ENCODE results near the gene DDX21. TPM values are rescaled to one million over a fixed set of nuclear protein-coding genes. Genes with fewer than 3 reads are reported as not detected.
"Not testable (repeated sequence)": the region's sequence is repeated elsewhere in the genome, so short reads cannot be mapped to it uniquely, and the experiment has no call there.

The DDX21 gene
- total RNA-seq: 10 to 100 TPM; 63.8 to 65.1 TPM

DNA sequence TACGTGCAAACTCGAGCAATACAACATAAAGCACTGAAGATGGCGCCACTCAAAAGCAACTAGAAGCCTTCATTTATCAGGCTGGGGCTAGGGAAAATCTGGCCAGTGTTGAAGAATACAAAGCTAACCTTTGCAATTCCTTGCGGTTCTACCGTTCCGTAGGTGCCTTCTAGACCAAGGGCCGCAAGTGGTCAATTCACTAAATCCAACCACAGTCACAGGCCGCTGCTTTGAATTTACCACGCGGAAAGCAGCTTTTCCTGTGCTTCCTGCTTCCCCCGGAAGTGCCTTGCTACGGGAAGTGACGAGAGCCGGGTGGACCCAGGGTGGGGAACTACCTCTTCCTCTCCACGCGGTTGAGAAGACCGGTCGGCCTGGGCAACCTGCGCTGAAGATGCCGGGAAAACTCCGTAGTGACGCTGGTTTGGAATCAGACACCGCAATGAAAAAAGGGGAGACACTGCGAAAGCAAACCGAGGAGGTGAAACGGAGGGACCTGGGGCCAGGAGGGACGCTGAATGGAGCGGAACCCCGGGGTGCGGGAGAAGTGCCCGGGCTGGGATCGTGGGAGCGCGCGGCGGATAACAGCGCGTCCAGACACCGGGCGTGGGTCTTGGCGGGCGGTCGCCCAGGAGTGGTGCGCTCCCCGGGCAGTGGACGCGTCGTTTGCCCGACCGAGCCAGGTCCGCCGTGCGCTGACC is at the start of gene DDX21:
Gene DDX21 (plus strand): TSS at position 339 of the 701 bp plus-strand sequence. CDS start 56 bp downstream, at position 395.
- ATAC-seq (ENCODE audit: low read depth): peak; percentile 88
- peaks cover 18% of the 10 kb centered on the region for H3K36me3 Mint-ChIP-seq
- no peaks in the 10 kb centered on the region for H3K9me3 Mint-ChIP-seq
- H3K4me3 Mint-ChIP-seq: peak within 1 kb of the TSS; percentile 94
- peaks cover 25% of the 10 kb centered on the region for H3K4me1 Mint-ChIP-seq
- peak; percentile 83 for DNase-seq
- no peaks in the 10 kb centered on the region for H3K27me3 Mint-ChIP-seq
- peak within 1 kb of the TSS; percentile 97 for H3K27ac Mint-ChIP-seq
- POLR2A ChIA-PET: interaction anchor here (0.8 to 2.9 kb wide), 15 partner anchors 12 to 273 kb away, joined by 3 to 23 read pairs (median 5); partner anchors contain the start of genes CCAR1, DDX50, KIFBP and SRGN

GRCh38 chr10:68924593-68924992 is 31.4 kb upstream of the DDX21 start:
- DNase-seq (no peak), ATAC-seq (ENCODE audit: low read depth) (no peak)
- Mint-ChIP-seq H3K4me3 (no peak overlapping the region), H3K9me3 (no peaks in the 10 kb centered on the region), H3K27me3 (no peaks in the 10 kb centered on the region), H3K27ac (no peak overlapping the region), H3K36me3 (peaks cover 18% of the 10 kb centered on the region), H3K4me1 (peaks cover 1% of the 10 kb centered on the region)
- POLR2A ChIA-PET: interaction anchor here (0.7 to 1.2 kb wide), 4 partner anchors 15 to 1121 kb away, joined by 3 to 9 read pairs (median 4); no protein-coding TSS in a partner anchor

DNA sequence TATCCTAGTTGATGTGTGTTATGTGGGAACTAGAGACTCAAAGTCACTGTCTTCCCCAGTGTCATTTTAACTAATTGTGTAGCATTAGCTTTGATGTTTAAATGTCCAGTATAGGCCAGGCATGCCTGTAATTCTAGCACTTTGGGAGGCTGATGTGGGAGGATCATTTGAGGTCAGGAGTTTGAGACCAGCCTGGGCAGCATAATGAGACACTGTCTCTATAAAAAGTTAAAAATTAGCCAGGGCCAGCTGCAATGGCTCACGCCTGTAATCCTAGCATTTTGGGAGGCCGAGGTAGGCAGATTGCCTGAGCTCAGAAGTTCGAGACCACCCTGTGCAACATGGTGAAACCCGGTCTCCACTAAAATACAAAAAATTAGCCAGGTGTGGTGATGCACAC is 30.5 kb upstream of the DDX21 start:
- H3K27ac Mint-ChIP-seq: no peak overlapping the region
- H3K4me1 Mint-ChIP-seq: peaks cover 1% of the 10 kb centered on the region
- POLR2A ChIA-PET: interaction anchor here (1.2 kb wide), 1 partner anchor 25 kb away, joined by 9 read pairs; no protein-coding TSS in a partner anchor
- H3K4me3 Mint-ChIP-seq: no peak overlapping the region
- no peaks in the 10 kb centered on the region for H3K27me3 Mint-ChIP-seq
- DNase-seq: no peak
- peaks cover 19% of the 10 kb centered on the region for H3K36me3 Mint-ChIP-seq
- ATAC-seq (ENCODE audit: low read depth): no peak
- no peaks in the 10 kb centered on the region for H3K9me3 Mint-ChIP-seq

DNA sequence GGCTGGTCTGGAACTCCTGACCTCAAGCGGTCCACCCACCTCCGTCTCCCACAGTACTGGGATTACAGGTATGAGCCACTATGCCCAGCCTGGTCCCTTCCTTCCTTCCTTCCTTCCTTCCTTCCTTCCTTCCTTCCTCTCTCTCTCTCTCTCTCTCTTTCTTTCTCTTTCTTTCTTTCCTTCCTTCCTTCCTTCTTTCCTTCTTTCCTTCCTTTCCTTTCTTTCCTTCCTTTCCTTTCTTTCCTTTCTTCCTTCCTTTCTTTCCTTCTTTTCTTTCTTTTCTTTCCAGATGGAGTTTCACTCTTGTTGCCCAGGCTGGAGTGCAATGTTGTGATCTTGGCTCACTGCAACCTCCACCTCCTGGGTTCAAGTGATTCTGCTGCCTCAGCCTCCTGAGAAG is 26.8 kb upstream of the DDX21 start:
- DNase-seq; ATAC-seq (ENCODE audit: low read depth); POLR2A ChIA-PET; H3K27ac Mint-ChIP-seq; H3K27me3 Mint-ChIP-seq; H3K4me3 Mint-ChIP-seq; H3K9me3 Mint-ChIP-seq; H3K4me1 Mint-ChIP-seq: not testable (repeated sequence)
- peaks cover 30% of the 10 kb centered on the region for H3K36me3 Mint-ChIP-seq

DNA sequence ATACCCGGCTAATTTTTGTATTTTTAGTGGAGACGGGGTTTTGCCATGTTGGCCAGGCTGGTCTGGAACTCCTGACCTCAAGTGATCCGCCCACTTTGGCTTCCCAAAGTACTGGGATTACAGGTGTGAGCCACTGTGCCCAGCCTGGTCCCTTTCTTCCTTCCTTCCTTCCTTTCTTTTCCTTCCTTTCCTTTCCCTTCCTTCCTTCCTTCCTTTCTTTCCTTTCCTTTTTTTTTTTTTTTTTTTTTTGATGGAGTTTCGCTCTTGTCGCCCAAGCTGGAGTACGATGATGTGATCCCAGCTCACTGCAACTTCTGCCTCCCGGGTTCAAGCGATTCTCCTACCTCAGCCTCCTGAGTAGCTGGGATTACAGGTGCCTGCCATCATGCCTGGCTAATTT is 26.1 kb upstream of the DDX21 start:
- H3K27ac Mint-ChIP-seq; H3K27me3 Mint-ChIP-seq; H3K9me3 Mint-ChIP-seq; DNase-seq; H3K4me1 Mint-ChIP-seq; H3K4me3 Mint-ChIP-seq; ATAC-seq (ENCODE audit: low read depth); POLR2A ChIA-PET: not testable (repeated sequence)
- H3K36me3 Mint-ChIP-seq: peaks cover 26% of the 10 kb centered on the region

- not testable (repeated sequence) for H3K9me3 Mint-ChIP-seq
Measured at GRCh38 chr10:68932860-68933259, 23.1 kb upstream of the DDX21 start.

GRCh38 chr10:68934994-68935393 is 21.0 kb upstream of the DDX21 start:
- H3K9me3 Mint-ChIP-seq: no peaks in the 10 kb centered on the region
- DNase-seq (no peak), ATAC-seq (ENCODE audit: low read depth) (no peak)
- no peaks in the 10 kb centered on the region for H3K27me3 Mint-ChIP-seq
- peaks cover 8% of the 10 kb centered on the region for H3K4me1 Mint-ChIP-seq
- POLR2A ChIA-PET: no interaction called here
- no peak overlapping the region for H3K27ac Mint-ChIP-seq
- peaks cover 33% of the 10 kb centered on the region for H3K36me3 Mint-ChIP-seq
- H3K4me3 Mint-ChIP-seq: no peak overlapping the region

More at GRCh38 chr10:68932860-68933259, 23.1 kb upstream of the DDX21 start:
- ATAC-seq (ENCODE audit: low read depth); H3K27me3 Mint-ChIP-seq; H3K27ac Mint-ChIP-seq; DNase-seq; H3K4me3 Mint-ChIP-seq; POLR2A ChIA-PET; H3K4me1 Mint-ChIP-seq: not testable (repeated sequence)
- peaks cover 28% of the 10 kb centered on the region for H3K36me3 Mint-ChIP-seq

DNA sequence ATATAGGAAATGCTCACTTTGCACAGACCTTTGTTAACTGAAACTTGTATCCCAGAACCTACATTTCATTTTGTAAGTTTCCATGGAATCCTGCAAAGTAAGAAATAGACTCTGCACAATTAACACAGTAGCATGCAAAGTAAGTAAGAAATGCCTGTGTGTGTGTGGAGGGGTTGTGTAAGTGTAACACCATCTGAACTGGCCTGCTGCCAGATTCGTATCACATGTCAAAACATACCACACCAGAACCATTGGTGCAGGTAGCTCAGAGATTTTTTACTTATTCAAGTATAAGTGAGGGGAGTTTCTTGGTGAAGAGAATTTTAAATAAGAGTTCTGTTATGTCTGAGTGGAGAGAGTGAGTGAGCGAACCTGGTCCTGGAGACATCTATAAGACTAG is 17.9 kb upstream of the DDX21 start:
- Mint-ChIP-seq H3K4me3 (no peak overlapping the region), H3K9me3 (no peaks in the 10 kb centered on the region), H3K27me3 (no peaks in the 10 kb centered on the region), H3K27ac (no peak overlapping the region), H3K4me1 (peaks cover 5% of the 10 kb centered on the region), H3K36me3 (peaks cover 17% of the 10 kb centered on the region)
- POLR2A ChIA-PET: no interaction called here
- ATAC-seq (ENCODE audit: low read depth) (no peak), DNase-seq (no peak)

- no peak for ATAC-seq (ENCODE audit: low read depth)
- peaks cover 16% of the 10 kb centered on the region for H3K36me3 Mint-ChIP-seq
- peak overlapping the region; percentile 5 for H3K27ac Mint-ChIP-seq
Measured at GRCh38 chr10:68938884-68939283, 17.1 kb upstream of the DDX21 start.

DNA sequence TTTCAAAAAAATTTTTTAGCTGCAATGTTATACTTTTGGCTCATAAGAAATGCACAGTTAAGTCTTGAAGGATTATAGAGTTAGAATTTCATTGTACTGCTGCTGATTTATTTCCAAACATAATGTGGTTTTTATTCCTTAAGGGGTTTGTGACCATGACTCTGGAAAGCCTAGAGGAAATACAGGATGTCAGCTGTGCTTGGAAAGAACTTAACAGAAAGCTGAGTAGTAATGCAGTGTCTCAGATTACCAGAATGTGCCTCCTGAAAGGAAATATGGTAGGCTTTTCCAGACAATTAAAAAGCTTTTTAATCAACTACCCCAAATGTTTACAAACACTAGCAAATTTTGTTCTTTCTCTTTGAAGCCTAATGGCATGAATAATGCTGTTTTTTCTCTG is 15.1 kb upstream of the DDX21 start:
- H3K27ac Mint-ChIP-seq; H3K9me3 Mint-ChIP-seq; DNase-seq; H3K4me1 Mint-ChIP-seq; H3K27me3 Mint-ChIP-seq; H3K4me3 Mint-ChIP-seq; ATAC-seq (ENCODE audit: low read depth): not testable (repeated sequence)
- POLR2A ChIA-PET: interaction anchor here (0.8 kb wide), 1 partner anchor 16 kb away, joined by 4 read pairs; no protein-coding TSS in a partner anchor
- H3K36me3 Mint-ChIP-seq: peaks cover 16% of the 10 kb centered on the region

More at GRCh38 chr10:68938884-68939283, 17.1 kb upstream of the DDX21 start:
- no peak overlapping the region for H3K4me3 Mint-ChIP-seq
- no peaks in the 10 kb centered on the region for H3K9me3 Mint-ChIP-seq
- DNase-seq: no peak
- H3K4me1 Mint-ChIP-seq: peaks cover 5% of the 10 kb centered on the region
- POLR2A ChIA-PET: interaction anchor here (0.6 kb wide), 1 partner anchor 14 kb away, joined by 4 read pairs; no protein-coding TSS in a partner anchor
- H3K27me3 Mint-ChIP-seq: no peaks in the 10 kb centered on the region

DNA sequence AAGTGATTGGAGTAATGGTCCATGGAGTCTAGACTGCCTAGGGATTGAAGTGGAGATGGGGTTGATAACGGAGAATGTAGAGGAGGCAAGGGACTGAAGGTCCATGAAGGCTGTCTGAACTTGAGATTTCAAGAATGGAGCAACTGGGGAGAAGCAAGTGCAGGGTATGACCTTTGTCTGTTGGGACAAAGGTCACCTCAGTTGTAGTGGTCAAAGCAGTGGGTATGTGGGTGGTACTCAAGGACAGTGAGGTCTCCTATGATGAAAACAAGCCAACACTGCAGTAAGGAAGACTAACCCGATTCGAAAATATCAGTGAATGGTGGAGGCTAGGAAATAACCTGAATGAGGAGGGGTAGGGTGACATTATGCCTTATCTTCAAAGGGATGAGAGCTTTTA is 5.4 kb upstream of the DDX21 start:
- Mint-ChIP-seq H3K27me3 (no peaks in the 10 kb centered on the region), H3K9me3 (no peaks in the 10 kb centered on the region), H3K4me3 (no peak overlapping the region), H3K4me1 (peaks cover 3% of the 10 kb centered on the region), H3K27ac (no peak overlapping the region), H3K36me3 (peaks cover 17% of the 10 kb centered on the region)
- DNase-seq (no peak), ATAC-seq (ENCODE audit: low read depth) (no peak)
- POLR2A ChIA-PET: no interaction called here

GRCh38 chr10:68954904-68955303 is 1.1 kb upstream of the DDX21 start:
- Mint-ChIP-seq H3K27me3 (no peaks in the 10 kb centered on the region), H3K9me3 (no peaks in the 10 kb centered on the region), H3K36me3 (peaks cover 16% of the 10 kb centered on the region), H3K4me1 (peaks cover 23% of the 10 kb centered on the region), H3K27ac (peak overlapping the region; percentile 81), H3K4me3 (peak overlapping the region; percentile 69)
- POLR2A ChIA-PET: interaction anchor here (1.1 to 2.9 kb wide), 9 partner anchors 15 to 274 kb away, joined by 4 to 23 read pairs (median 5); partner anchors contain the start of genes CCAR1, DDX50, KIFBP and SRGN
- DNase-seq (no peak), ATAC-seq (ENCODE audit: low read depth) (no peak)

- peak; percentile 4 for ATAC-seq (ENCODE audit: low read depth)
- Mint-ChIP-seq H3K4me1 (peaks cover 25% of the 10 kb centered on the region), H3K27ac (peak overlapping the region; percentile 97), H3K4me3 (peak overlapping the region; percentile 94), H3K36me3 (peaks cover 18% of the 10 kb centered on the region), H3K9me3 (no peaks in the 10 kb centered on the region), H3K27me3 (no peaks in the 10 kb centered on the region)
- POLR2A ChIA-PET: interaction anchor here (0.8 to 2.9 kb wide), 13 partner anchors 14 to 274 kb away, joined by 3 to 23 read pairs (median 5); partner anchors contain the start of genes CCAR1, DDX50, KIFBP and SRGN
- DNase-seq: no peak
Measured at GRCh38 chr10:68955355-68955831, 577 bp upstream of the DDX21 start.

GRCh38 chr10:68957284-68957615 is 1.3 kb downstream of the DDX21 start:
- no peaks in the 10 kb centered on the region for H3K27me3 Mint-ChIP-seq
- no peak for DNase-seq
- POLR2A ChIA-PET: interaction anchor here (0.6 to 2.9 kb wide), 5 partner anchors 16 to 134 kb away, joined by 4 to 23 read pairs (median 7); partner anchors contain the start of genes DDX50 and SRGN

More at GRCh38 chr10:68957284-68957615, 1.3 kb downstream of the DDX21 start:
- peak overlapping the region; percentile 94 for H3K4me3 Mint-ChIP-seq
- peaks cover 33% of the 10 kb centered on the region for H3K4me1 Mint-ChIP-seq
- peaks cover 27% of the 10 kb centered on the region for H3K36me3 Mint-ChIP-seq
- no peak for ATAC-seq (ENCODE audit: low read depth)
- H3K9me3 Mint-ChIP-seq: no peaks in the 10 kb centered on the region
- peak overlapping the region; percentile 97 for H3K27ac Mint-ChIP-seq

Measured in activated naive CD8-positive, alpha-beta T cell treated with anti-CD3 and anti-CD28 coated beads, Interleukin-2, amount 10 ng/mL, durations not matched to agents 7 days and 5 days (primary cell).